B cell (primary cell): ENCODE data around the gene SHC3. TPM values are rescaled to one million over a fixed set of nuclear protein-coding genes. Genes with fewer than 3 reads are reported as not detected.

Source experiments
- ATAC-seq: fragments of 200-7000 bp; cut with Tn5 transposase; one replicate; pipeline ENCODE4 v1.10.0; 2021; ENCODE audit warnings: low read depth, mild to moderate bottlenecking, moderate number of reproducible peaks, moderate library complexity
- CTCF ChIA-PET: fragments of 350-600 bp; sonication (Branson Sonifier 250); formaldehyde crosslinking; loops from one replicate; lab custom pipeline; 2021; ENCODE audit warnings: antibody characterized with exemption, inconsistent platforms; lab: Charles Lee
- POLR2A ChIA-PET: fragments of 350-600 bp; sonication (Branson Sonifier 250); formaldehyde crosslinking; loops from one replicate; lab custom pipeline; 2021; ENCODE audit warnings: antibody characterized with exemption; lab: Charles Lee
- DNase-seq: peaks from one replicate; pipeline ENCODE4 v3.0.0; 2013
- H2AFZ ChIP-seq: 2 replicates; pipeline ENCODE4 v1.6.1; 2012; ENCODE audit warnings: mild to moderate bottlenecking, low read depth, low read length; ENCODE audit not compliant: insufficient read depth, poor library complexity, severe bottlenecking
- H3K27ac ChIP-seq, 2 donors: 1 replicate in 1 of 2; 2 replicates in 1 of 2; pipeline ENCODE4 v1.5.1; 2012 to 2013; ENCODE audit warnings: low read length in 2 of 2, mild to moderate bottlenecking in 2 of 2, moderate library complexity in 1 of 2
- H3K27me3 ChIP-seq, 4 experiments: fragments of 200-600 bp in 1 of 4; sonication (generic) in 1 of 4; replicated peaks in 1 of 4; 1 replicate in 2 of 4; 2 replicates in 2 of 4; pipeline versions ENCODE4 v1.6.1 to v1.7.0; 2013 to 2016; ENCODE audit warnings: low read length in 3 of 4, mild to moderate bottlenecking in 2 of 4, mixed read lengths in 1 of 4, moderate library complexity in 1 of 4; ENCODE audit not compliant: insufficient read depth in 4 of 4, control insufficient read depth in 3 of 4; ENCODE audit errors: control extremely low read depth in 1 of 4
- H3K36me3 ChIP-seq, 2 experiments: replicated peaks in 1 of 2; 1 replicate in 1 of 2; 2 replicates in 1 of 2; pipeline versions ENCODE4 v1.6.1 to v1.7.1; 2013; ENCODE audit warnings: low read length in 1 of 2; ENCODE audit not compliant: insufficient read depth in 2 of 2, control insufficient read depth in 1 of 2; ENCODE audit errors: control extremely low read depth in 1 of 2, extremely low read depth in 1 of 2
- H3K4me1 ChIP-seq, 2 donors: fragments of 200-600 bp in 1 of 2; sonication (generic) in 1 of 2; 1 replicate in 1 of 2; 2 replicates in 1 of 2; pipeline versions ENCODE4 v1.5.1 to v1.6.1; 2013 to 2017; ENCODE audit warnings: low read length in 2 of 2; ENCODE audit not compliant: control insufficient read depth in 2 of 2, insufficient read depth in 2 of 2
- H3K4me2 ChIP-seq: replicated peaks from 2 replicates; pipeline ENCODE3; 2012; ENCODE audit warnings: mild to moderate bottlenecking, low read depth, low read length; ENCODE audit not compliant: poor library complexity, severe bottlenecking
- H3K4me3 ChIP-seq, 5 experiments: fragments of 200-600 bp in 1 of 5; sonication (generic) in 1 of 5; 1 replicate in 3 of 5; 2 replicates in 2 of 5; pipeline versions ENCODE4 v1.5.1 to v1.7.0; 2011 to 2016; ENCODE audit warnings: low read length in 4 of 5, mild to moderate bottlenecking in 4 of 5, low read depth in 2 of 5, control low read depth in 1 of 5, moderate library complexity in 1 of 5; ENCODE audit not compliant: insufficient read depth in 1 of 5; ENCODE audit errors: control extremely low read depth in 1 of 5, extremely low read depth in 1 of 5
- H3K79me2 ChIP-seq: fragments of 200-600 bp; sonication (generic); one replicate; pipeline ENCODE4 v1.6.0; 2016; ENCODE audit warnings: low read length; ENCODE audit not compliant: control insufficient read depth, insufficient read depth
- H3K9ac ChIP-seq: fragments of 200-600 bp; sonication (generic); 2 replicates; pipeline ENCODE4 v1.6.1; 2017; ENCODE audit warnings: mild to moderate bottlenecking, low read length, moderate library complexity
- H3K9me3 ChIP-seq, 3 donors: one replicate each; pipeline versions ENCODE4 v1.6.1 to v1.7.1; 2013; ENCODE audit warnings: low read length in 2 of 3; ENCODE audit not compliant: control insufficient read depth in 2 of 3, insufficient read depth in 1 of 3; ENCODE audit errors: control extremely low read depth in 1 of 3
- H4K20me1 ChIP-seq: 2 replicates; pipeline ENCODE4 v1.6.0; 2012; ENCODE audit warnings: mild to moderate bottlenecking, low read length; ENCODE audit not compliant: insufficient read depth, control insufficient read depth, poor library complexity, severe bottlenecking
- H3K27ac Mint-ChIP-seq: one replicate; pipeline ENCODE4 v1.8.0; 2021; ENCODE audit warnings: mixed read lengths
- H3K27me3 Mint-ChIP-seq: one replicate; pipeline ENCODE4 v1.8.0; 2021; ENCODE audit warnings: mixed read lengths
- H3K4me1 Mint-ChIP-seq: one replicate; pipeline ENCODE4 v1.8.0; 2021; ENCODE audit warnings: mixed read lengths
- H3K4me3 Mint-ChIP-seq: one replicate; pipeline ENCODE4 v1.8.0; 2021; ENCODE audit warnings: mixed read lengths
- H3K9me3 Mint-ChIP-seq: one replicate; pipeline ENCODE4 v1.8.0; 2022; ENCODE audit warnings: mixed read lengths; ENCODE audit not compliant: insufficient read depth
- EZH2 ChIP-seq: IDR thresholded peaks from 2 replicates; pipeline ENCODE4 v1.6.1; 2012; ENCODE audit warnings: borderline replicate concordance, low read depth, mild to moderate bottlenecking, moderate library complexity, low read length; ENCODE audit not compliant: insufficient read depth, poor library complexity, severe bottlenecking
- WGBS: methylation state at CpG from one replicate; pipeline ENCODE4 v1.1.5; 2013; ENCODE audit warnings: missing lambda C conversion rate; ENCODE audit not compliant: insufficient coverage; 5-methylcytosine and 5-hydroxymethylcytosine counted together
- intact Hi-C: fragments of 100-400 bp; cut with micrococcal nuclease; formaldehyde crosslinking; loops from one replicate; pipeline ENCODE4 v1.10.0; 2022
- polyA plus RNA-seq: library from polyadenylated mRNA; depleted of rRNA; stranded (reverse); fragments of >200 nt; gene quantifications from 2 replicates; pipeline ENCODE4 v1.2.3, GENCODE V29; 2012
- total RNA-seq, 2 donors: library from RNA; stranded (reverse); fragments of 120-200 nt in 1 of 2; gene quantifications; 1 replicate in 1 of 2; 2 replicates in 1 of 2; pipeline versions ENCODE4 v1.2.3 to v1.2.4, GENCODE V29; 2013 to 2022
- TF ChIP-seq, protein P1 (sequence below): fragments of 200-600 bp; IDR thresholded peaks from one replicate; pipeline ENCODE4 v1.8.0; 2022; ENCODE audit warnings: antibody characterized with exemption, mild to moderate bottlenecking

The SHC3 gene
- total and polyA plus RNA-seq, 2 donors (not counting 1 experiment from before 2014, with no cell fraction given) = 0.03 TPM; not detected in 1

DNA sequence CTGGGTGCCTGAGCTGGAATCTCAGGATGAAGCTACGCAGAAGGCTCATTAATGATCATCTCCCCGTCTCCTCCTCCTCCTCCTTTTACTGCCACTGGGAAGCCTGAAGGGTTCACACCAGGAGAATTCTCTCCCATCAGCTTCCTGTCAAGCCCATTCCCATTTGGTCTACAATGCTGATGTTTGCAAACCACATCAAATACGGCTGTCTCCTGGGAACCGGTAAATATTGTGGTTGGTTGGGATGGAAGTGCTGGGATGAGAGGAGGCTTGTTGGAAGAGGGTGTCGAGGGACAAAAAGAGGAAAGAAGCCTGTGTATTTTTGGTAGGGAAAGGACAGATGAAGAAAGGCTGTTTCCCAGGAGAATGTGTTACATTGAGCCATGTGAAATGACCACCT lies 200.6 kb downstream of the SHC3 start:
- POLR2A ChIA-PET = no interaction called here
- no peak overlapping the region for H3K4me3 Mint-ChIP-seq

DNA sequence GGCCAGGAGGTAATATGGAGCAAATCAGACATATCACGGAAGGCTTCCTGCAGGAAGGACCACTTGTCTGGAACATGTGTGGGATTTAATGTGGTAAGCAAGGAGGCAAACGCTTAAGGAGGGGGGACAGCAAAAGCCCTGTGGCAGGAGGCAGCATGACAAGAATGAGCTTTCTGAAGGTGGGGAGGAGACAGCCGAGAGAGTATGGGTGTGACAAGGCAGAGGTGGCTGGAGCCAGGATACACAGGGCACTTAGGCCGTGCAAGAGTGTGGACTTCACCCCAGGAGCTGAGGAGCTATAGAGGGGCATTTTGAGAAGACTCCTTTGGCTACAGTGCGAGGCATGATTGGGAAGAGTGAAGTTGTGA lies 201.7 kb downstream of the SHC3 start:
- H3K27ac Mint-ChIP-seq = no peak overlapping the region
- no peaks in the 10 kb centered on the region for H3K4me1 Mint-ChIP-seq
- H3K36me3 ChIP-seq = no peaks in the 10 kb centered on the region
- H3K9ac ChIP-seq = no peak overlapping the region
- ChIA-PET POLR2A (no interaction called here), CTCF (no interaction called here)
- ATAC-seq (no peak), DNase-seq (no peak)
- no peaks in the 10 kb centered on the region for H3K4me1 ChIP-seq
- TF ChIP-seq, protein P1, sequence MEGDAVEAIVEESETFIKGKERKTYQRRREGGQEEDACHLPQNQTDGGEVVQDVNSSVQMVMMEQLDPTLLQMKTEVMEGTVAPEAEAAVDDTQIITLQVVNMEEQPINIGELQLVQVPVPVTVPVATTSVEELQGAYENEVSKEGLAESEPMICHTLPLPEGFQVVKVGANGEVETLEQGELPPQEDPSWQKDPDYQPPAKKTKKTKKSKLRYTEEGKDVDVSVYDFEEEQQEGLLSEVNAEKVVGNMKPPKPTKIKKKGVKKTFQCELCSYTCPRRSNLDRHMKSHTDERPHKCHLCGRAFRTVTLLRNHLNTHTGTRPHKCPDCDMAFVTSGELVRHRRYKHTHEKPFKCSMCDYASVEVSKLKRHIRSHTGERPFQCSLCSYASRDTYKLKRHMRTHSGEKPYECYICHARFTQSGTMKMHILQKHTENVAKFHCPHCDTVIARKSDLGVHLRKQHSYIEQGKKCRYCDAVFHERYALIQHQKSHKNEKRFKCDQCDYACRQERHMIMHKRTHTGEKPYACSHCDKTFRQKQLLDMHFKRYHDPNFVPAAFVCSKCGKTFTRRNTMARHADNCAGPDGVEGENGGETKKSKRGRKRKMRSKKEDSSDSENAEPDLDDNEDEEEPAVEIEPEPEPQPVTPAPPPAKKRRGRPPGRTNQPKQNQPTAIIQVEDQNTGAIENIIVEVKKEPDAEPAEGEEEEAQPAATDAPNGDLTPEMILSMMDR = no peak
- TF ChIP-seq EZH2 = no peak
- H3K9me3 ChIP-seq = peaks cover 0 to 5% (median 0%) of the 10 kb centered on the region in 3 donors
- no peak overlapping the region for H2AFZ ChIP-seq
- no peaks in the 10 kb centered on the region for H4K20me1 ChIP-seq
- no peak overlapping the region for H3K4me3 ChIP-seq
- H3K9me3 Mint-ChIP-seq = no peaks in the 10 kb centered on the region
- H3K27me3 Mint-ChIP-seq = peaks cover 16% of the 10 kb centered on the region
- no peak overlapping the region for H3K27ac ChIP-seq
- peaks cover 0 to 4% (median 0%) of the 10 kb centered on the region in 4 experiments for H3K27me3 ChIP-seq
- no peak overlapping the region for H3K4me3 Mint-ChIP-seq
- H3K4me2 ChIP-seq = no peak overlapping the region
- H3K79me2 ChIP-seq = no peaks in the 10 kb centered on the region
- 82% methylated on average over 5 of the region's 5 CpGs for WGBS
- intact Hi-C loops = no loop called here

More for the DNA sequence above, 200.6 kb downstream of the SHC3 start:
- ATAC-seq = no peak
- intact Hi-C loops = no loop called here
- Histone ChIP-seq H3K27ac (no peak overlapping the region), H4K20me1 (no peaks in the 10 kb centered on the region), H3K4me2 (no peak overlapping the region), H2AFZ (no peak overlapping the region), H3K79me2 (no peaks in the 10 kb centered on the region), H3K4me1 (no peaks in the 10 kb centered on the region), H3K27me3 (peaks cover 0 to 4% (median 0%) of the 10 kb centered on the region in 4 experiments), H3K4me3 (no peak overlapping the region), H3K36me3 (no peaks in the 10 kb centered on the region), H3K9me3 (peaks cover 0 to 2% (median 0%) of the 10 kb centered on the region in 3 donors), H3K9ac (no peak overlapping the region)
- H3K27me3 Mint-ChIP-seq = peaks cover 18% of the 10 kb centered on the region
- no peaks in the 10 kb centered on the region for H3K4me1 Mint-ChIP-seq
- no peak overlapping the region for H3K27ac Mint-ChIP-seq
- H3K9me3 Mint-ChIP-seq = no peaks in the 10 kb centered on the region
- WGBS = 65% methylated on average over 5 of the region's 5 CpGs
- DNase-seq = no peak
- no peak for TF ChIP-seq EZH2
- TF ChIP-seq, protein P1 = no peak
- CTCF ChIA-PET = no interaction called here
